Small intestine (tissue), 7 donors: ENCODE results near the gene KRT86. TPM values are rescaled to one million over a fixed set of nuclear protein-coding genes. Genes with fewer than 3 reads are reported as not detected.
A peak's percentile ranks its signal among the peaks of the same experiment; 100 is the strongest.

Experiments
- DNase-seq, 2 donors: peaks; one replicate each; pipeline versions ENCODE4 v3.0.0 to v3.0.0-alpha.2; 2013
- FAIRE-seq: peaks from 2 replicates; lab custom pipeline; 2012; peaks lifted over from hg19 to GRCh38; lab: Jason Lieb, UNC
- H3K27ac ChIP-seq, 3 donors: one replicate each; pipeline ENCODE4 v1.5.1; 2013; ENCODE audit warnings: low read length in 2 of 3, mild to moderate bottlenecking in 2 of 3, control low read depth in 1 of 3, inconsistent platforms in 1 of 3, low read depth in 1 of 3, moderate library complexity in 1 of 3
- H3K27me3 ChIP-seq, 3 donors: one replicate each; pipeline ENCODE4 v1.6.1; 2013; ENCODE audit warnings: low read length in 3 of 3, inconsistent platforms in 1 of 3; ENCODE audit not compliant: control insufficient read depth in 3 of 3, insufficient read depth in 3 of 3
- H3K36me3 ChIP-seq, 3 donors: one replicate each; pipeline ENCODE4 v1.6.1; 2013; ENCODE audit warnings: low read length in 3 of 3, inconsistent platforms in 1 of 3, low read depth in 1 of 3, mild to moderate bottlenecking in 1 of 3, moderate library complexity in 1 of 3; ENCODE audit not compliant: control insufficient read depth in 3 of 3, insufficient read depth in 2 of 3
- H3K4me1 ChIP-seq, 3 donors: one replicate each; pipeline ENCODE4 v1.6.1; 2013; ENCODE audit warnings: low read length in 2 of 3, inconsistent platforms in 1 of 3, low read depth in 1 of 3, mild to moderate bottlenecking in 1 of 3, moderate library complexity in 1 of 3; ENCODE audit not compliant: control insufficient read depth in 3 of 3, insufficient read depth in 2 of 3
- H3K4me3 ChIP-seq, 3 donors: one replicate each; pipeline ENCODE4 v1.5.1; 2013; ENCODE audit warnings: low read length in 3 of 3, control low read depth in 1 of 3, inconsistent platforms in 1 of 3, low read depth in 1 of 3, mild to moderate bottlenecking in 1 of 3, moderate library complexity in 1 of 3
- H3K9me3 ChIP-seq, 2 donors: one replicate each; pipeline ENCODE4 v1.6.1; 2013; ENCODE audit warnings: low read depth in 1 of 2, low read length in 1 of 2; ENCODE audit not compliant: control insufficient read depth in 2 of 2, insufficient read depth in 1 of 2
- WGBS, 3 donors: extraction: QIAGEN DNeasy Blood & Tissue Kit; methylation state at CpG; one replicate each; pipeline ENCODE4 v1.1.7; 2013; 5-methylcytosine and 5-hydroxymethylcytosine counted together
- polyA plus RNA-seq, 4 donors: library from polyadenylated mRNA; stranded (reverse) in 3 of 4; unstranded in 1 of 4; fragments of 200-250 nt in 3 of 4; fragments of 120-200 nt in 1 of 4; gene quantifications; one replicate each; pipeline versions ENCODE4 v1.2.1 to v1.2.3, GENCODE V29; 2013
- donor health status: healthy with polysubstance abuse.
- donor health status: control.
- donor health status: control.
- donor health status: Bipolar disorder and iron deficiency.
- donor health status: healthy.

Gene KRT86
- polyA plus RNA-seq, 4 donors: 0.01 to 0.84 (median 0.54) TPM; not detected in 1

DNA sequence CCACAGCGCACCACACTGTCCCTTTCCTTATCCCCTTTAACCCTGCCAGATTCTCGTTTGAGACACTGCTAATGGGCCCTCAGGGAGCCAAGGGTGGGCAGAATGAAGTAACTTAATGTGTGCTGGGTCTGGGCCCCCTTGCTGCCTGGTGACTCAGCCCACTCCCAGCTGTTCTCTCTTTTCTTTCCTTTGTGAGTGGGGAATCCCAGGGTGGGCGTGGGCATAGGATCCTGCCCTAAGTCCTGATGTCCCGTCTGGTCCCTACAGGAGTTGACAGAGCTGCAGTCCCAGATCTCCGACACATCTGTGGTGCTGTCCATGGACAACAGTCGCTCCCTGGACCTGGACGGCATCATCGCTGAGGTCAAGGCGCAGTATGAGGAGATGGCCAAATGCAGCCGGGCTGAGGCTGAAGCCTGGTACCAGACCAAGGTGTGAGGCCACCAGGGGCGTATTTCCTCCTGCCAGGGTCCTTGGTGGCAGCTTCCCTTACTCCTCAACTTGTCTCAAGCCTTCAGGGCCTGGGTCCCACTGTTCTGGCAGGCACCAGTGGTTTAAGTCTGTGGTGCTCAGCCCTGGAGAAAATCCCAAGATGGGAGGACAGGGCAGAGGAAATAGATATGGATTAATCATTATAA lies 33.1 kb upstream of the KRT86 start:
- no peak for FAIRE-seq
- 82 to 91% (median 88%) methylated on average over 11 of the region's 11 CpGs for WGBS, 3 donors
- no peak overlapping the region for H3K27ac ChIP-seq

DNA sequence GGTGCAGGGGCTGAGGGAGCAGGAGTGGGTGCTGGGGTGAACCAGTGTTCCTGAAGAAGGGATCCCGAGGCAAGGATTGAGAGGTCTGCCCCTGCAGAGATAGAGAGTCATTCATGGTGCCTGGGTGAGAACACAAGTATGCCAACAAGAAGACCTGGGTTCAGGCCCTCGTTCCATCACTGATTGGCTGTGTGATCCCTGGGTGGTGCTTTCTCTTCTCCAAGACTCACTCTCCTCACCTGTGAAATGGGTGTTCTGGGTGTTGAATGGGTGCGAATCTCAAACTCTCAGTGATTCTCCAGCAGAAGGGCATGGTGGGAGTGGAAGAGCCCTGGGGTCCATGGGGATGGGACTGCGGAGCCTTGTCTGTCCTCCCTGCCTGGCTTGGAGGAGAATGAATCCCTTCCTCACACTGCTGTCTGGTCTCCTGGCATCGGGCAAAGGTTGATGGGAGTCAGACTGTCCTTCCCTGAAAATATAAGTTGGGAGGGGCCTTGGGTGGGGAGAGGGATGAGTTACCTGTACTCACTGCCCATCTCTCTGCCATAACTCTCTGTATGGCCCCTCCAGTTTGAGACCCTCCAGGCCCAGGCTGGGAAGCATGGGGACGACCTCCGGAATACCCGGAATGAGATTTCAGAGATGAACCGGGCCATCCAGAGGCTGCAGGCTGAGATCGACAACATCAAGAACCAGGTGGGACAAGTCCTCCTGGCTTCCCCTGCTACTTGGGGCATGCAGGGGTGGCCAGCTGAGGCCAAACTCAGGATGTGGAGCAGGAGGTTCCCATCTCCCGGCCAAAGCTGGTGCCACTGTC lies 31.8 kb upstream of the KRT86 start:
- DNase-seq (no peak), FAIRE-seq (no peak)
- 90 to 94% (median 91%) methylated on average over 11 of the region's 11 CpGs for WGBS, 3 donors
- no peak overlapping the region for H3K27ac ChIP-seq
- H3K4me1 ChIP-seq: peaks cover 0 to 17% (median 9%) of the 10 kb centered on the region in 3 donors
- H3K36me3 ChIP-seq: no peaks in the 10 kb centered on the region
- H3K27me3 ChIP-seq: no peaks in the 10 kb centered on the region
- no peaks in the 10 kb centered on the region for H3K9me3 ChIP-seq
- H3K4me3 ChIP-seq: no peak overlapping the region

More for the DNA sequence above, 33.1 kb upstream of the KRT86 start:
- no peaks in the 10 kb centered on the region for H3K36me3 ChIP-seq
- no peaks in the 10 kb centered on the region for H3K27me3 ChIP-seq
- peaks cover 0 to 19% (median 9%) of the 10 kb centered on the region in 3 donors for H3K4me1 ChIP-seq
- H3K4me3 ChIP-seq: no peak overlapping the region
- DNase-seq: no peak
- no peaks in the 10 kb centered on the region for H3K9me3 ChIP-seq

DNA sequence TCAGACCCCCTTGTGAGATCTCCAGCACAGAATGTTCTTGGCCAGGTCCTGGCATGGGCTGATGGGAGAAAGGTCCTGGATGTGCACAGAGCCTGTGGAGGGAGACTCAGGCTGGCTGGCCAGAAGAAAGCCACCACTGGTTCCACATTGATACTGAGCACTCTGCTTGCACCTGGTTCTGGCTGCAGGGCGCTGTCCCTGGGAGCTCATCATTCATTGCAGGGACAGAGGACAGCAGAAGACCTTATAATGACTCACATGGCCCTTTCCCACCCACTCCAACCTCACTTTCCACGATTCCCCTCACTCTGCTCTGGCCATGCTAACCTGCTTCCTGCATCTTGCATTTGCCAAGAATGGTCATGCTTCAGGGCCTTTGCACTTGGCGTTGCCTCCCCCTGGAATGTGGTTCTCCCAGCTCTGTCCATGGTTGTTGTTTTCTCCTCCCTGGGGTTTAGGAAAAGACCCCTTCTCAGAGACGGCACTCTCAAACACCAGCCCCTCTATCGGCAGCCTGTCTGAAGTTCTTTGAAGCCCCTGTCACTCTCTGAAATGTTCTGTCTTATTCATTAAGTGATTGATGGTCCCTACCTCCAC lies 31.1 kb upstream of the KRT86 start:
- H3K27me3 ChIP-seq: peaks cover 0 to 2% (median 0%) of the 10 kb centered on the region in 3 donors
- H3K4me1 ChIP-seq: peaks cover 0 to 17% (median 9%) of the 10 kb centered on the region in 3 donors
- H3K9me3 ChIP-seq: no peaks in the 10 kb centered on the region
- 55 to 65% (median 63%) methylated on average over 5 of the region's 5 CpGs for whole genome bisulfite sequencing, 3 donors
- H3K4me3 ChIP-seq: no peak overlapping the region
- no peaks in the 10 kb centered on the region for H3K36me3 ChIP-seq
- H3K27ac ChIP-seq: no peak overlapping the region
- no peak for DNase-seq
- FAIRE-seq: no peak

DNA sequence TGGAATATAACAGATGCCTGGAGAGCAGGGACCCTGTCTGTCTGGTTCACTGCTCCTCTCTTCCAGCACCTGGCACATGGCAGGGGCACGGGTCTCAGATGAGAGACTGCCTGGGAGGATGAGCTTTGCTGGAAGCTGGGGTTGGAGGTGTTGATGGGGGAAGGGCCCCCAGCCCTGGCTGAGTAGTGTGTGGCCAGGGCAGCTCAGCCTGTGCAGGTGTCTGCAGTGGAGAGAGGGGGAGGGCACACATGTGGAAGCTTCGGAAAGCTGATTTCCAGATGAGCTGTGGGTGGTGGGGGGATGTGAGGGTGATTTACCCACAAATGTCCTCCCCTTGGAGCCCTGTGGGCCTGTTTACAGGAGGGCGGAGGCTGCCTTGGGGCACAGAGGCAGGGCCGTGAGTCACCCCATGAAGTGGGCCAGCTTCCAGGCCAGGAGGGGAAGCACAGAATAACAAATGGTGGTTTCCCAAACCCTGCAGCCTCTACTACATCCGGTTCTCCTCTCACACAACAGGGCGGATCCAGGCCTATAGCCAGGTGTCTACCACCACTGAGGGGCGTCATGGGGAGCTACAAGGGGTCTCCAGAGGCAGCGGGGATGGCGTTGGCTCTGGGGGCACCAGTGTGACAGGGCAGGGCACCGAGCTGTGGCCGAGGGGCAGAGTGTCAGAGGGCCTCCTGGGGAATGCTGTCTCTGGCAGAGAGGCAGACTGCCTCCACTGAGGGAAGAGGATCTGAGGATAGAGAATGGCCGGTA lies 30.4 kb upstream of the KRT86 start:
- DNase-seq (peak in 1 of 2 donors; percentile 45), FAIRE-seq (no peak)
- Histone ChIP-seq H3K9me3 (no peaks in the 10 kb centered on the region), H3K27me3 (peaks cover 0 to 2% (median 0%) of the 10 kb centered on the region in 3 donors), H3K4me1 (peaks cover 0 to 17% (median 9%) of the 10 kb centered on the region in 3 donors), H3K27ac (peak overlapping the region in 1 of 3 donors; percentile 73), H3K36me3 (no peaks in the 10 kb centered on the region), H3K4me3 (no peak overlapping the region)
- WGBS, 3 donors: 24 to 36% (median 26%) methylated on average over 11 to 12 of the region's 12 CpGs

DNA sequence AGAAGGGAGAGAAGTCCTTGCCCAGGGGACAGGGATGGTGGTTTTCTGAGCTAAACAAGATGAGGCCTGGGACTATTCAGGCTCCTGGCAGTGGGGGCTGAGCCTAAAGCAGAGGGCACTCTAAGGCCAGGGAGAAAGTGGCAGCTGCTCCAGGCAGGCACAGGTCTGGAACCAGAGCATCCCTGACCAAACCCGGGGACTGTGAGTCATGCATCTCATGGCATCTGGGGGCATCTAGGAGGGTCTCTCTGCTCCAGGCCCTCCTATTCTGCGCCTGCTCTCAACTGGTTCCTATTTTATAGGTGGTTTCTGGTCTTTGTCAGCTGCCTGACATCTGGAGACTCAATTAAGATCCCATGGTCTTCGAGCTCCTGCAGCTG lies 29.8 kb upstream of the KRT86 start:
- H3K4me3 ChIP-seq: no peak overlapping the region
- peaks cover 0 to 7% (median 0%) of the 10 kb centered on the region in 3 donors for H3K27me3 ChIP-seq
- no peaks in the 10 kb centered on the region for H3K36me3 ChIP-seq
- peaks cover 0 to 12% (median 9%) of the 10 kb centered on the region in 3 donors for H3K4me1 ChIP-seq
- WGBS, 3 donors: 64 to 87% (median 87%) methylated on average over 3 of the region's 3 CpGs
- H3K9me3 ChIP-seq: no peaks in the 10 kb centered on the region
- no peak for FAIRE-seq
- DNase-seq: no peak
- H3K27ac ChIP-seq: peak overlapping the region in 1 of 3 donors; percentile 73

DNA sequence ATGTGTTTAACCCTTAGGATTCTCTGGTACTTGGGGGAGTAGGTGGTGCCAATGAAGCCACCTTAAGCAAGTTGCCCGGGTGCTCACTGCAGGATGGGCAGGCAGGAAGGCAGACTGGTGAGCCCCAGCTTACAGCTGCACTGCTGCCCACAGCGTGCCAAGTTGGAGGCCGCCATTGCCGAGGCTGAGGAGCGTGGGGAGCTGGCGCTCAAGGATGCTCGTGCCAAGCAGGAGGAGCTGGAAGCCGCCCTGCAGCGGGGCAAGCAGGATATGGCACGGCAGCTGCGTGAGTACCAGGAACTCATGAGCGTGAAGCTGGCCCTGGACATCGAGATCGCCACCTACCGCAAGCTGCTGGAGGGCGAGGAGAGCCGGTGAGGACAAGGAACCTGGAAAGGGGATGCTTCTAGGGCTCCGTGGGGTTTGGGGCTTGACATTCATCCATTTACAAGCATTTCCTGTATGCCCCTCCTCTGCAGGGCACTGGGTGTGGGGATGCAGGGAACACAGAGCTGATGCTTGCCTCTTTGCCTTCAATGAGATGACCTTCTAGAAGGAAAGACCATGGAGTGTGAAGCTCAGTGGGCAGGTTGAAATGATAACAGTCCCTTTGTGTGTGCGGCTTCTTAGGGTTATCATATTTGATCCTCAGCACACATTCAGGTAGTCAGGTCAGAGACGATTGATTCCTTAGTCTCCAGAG lies 29.0 kb upstream of the KRT86 start:
- DNase-seq: no peak
- FAIRE-seq: no peak
- Histone ChIP-seq H3K27ac (no peak overlapping the region), H3K36me3 (no peaks in the 10 kb centered on the region), H3K4me3 (no peak overlapping the region), H3K9me3 (no peaks in the 10 kb centered on the region), H3K27me3 (peaks cover 0 to 15% (median 0%) of the 10 kb centered on the region in 3 donors), H3K4me1 (peaks cover 0 to 10% (median 9%) of the 10 kb centered on the region in 3 donors)
- WGBS, 3 donors: 86 to 90% (median 90%) methylated on average over 20 of the region's 20 CpGs

DNA sequence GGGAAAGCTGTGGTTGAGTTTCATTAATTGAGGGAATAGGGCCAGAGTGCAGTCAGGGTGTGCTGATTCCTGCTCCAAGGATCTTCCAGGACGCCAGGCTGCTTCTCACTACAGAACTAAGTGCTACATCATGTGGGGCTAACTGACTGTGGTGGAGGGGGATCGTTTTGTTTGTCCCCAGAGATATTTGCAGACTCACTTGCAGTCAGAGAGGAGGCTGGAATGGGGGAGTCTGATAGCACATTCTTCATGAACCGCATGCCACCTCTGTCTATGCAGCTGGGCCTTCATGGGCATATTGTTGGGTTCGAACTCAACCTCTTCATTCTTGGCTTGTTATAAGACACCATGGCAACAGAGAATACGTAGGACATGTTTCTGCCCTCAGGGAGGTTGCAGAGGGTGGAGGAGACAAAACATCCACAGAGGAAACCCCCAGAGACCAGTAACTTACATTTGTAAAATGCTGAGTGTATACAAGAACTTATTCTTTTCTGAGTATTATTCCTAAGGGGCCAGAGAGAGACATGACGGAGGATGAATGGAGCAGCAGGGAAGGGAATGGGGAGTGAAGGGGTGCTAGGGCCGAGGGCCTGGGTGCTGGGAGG lies 28.4 kb upstream of the KRT86 start:
- Histone ChIP-seq H3K27ac (no peak overlapping the region), H3K4me1 (peaks cover 0 to 10% (median 9%) of the 10 kb centered on the region in 3 donors), H3K4me3 (no peak overlapping the region), H3K27me3 (peaks cover 0 to 19% (median 0%) of the 10 kb centered on the region in 3 donors), H3K36me3 (no peaks in the 10 kb centered on the region), H3K9me3 (no peaks in the 10 kb centered on the region)
- no peak for DNase-seq
- no peak for FAIRE-seq
- WGBS, 3 donors: 72 to 87% (median 85%) methylated on average over 7 of the region's 7 CpGs
